PC-9 (cell line): ENCODE results near the gene FNDC10. TPM values are rescaled to one million over a fixed set of nuclear protein-coding genes. Genes with fewer than 3 reads are reported as not detected.

ENCODE experiments used
- BruUV-seq: library from RNA; stranded (reverse); fragments of 400-500 nt; replicated peaks from 2 replicates; lab custom pipeline; 2021; lab: Mats Ljungman, UMichigan
- CTCF ChIA-PET: fragments of 300-600 bp; sonication (Branson Sonifier 250); formaldehyde crosslinking; loops from one replicate; lab custom pipeline; 2022; ENCODE audit warnings: antibody characterized with exemption; lab: Charles Lee
- POLR2A ChIA-PET: fragments of 300-600 bp; sonication (Branson Sonifier 250); formaldehyde crosslinking; loops from one replicate; lab custom pipeline; 2022; ENCODE audit warnings: antibody characterized with exemption; ENCODE audit not compliant: unreplicated experiment; lab: Charles Lee
- DNase-seq, 2 experiments: peaks; one replicate each; pipeline versions ENCODE4 v3.0.0 to v3.0.0-alpha.2; 2015 to 2022; ENCODE audit warnings: mixed read lengths in 1 of 2
- H2AFZ ChIP-seq: fragments of 200-600 bp; sonication (generic); 2 replicates; pipeline ENCODE4 v1.8.1; 2017; ENCODE audit warnings: antibody characterized with exemption
- H3F3A ChIP-seq: fragments of 200-600 bp; sonication (generic); 2 replicates; pipeline ENCODE4 v1.8.1; 2017; ENCODE audit warnings: antibody characterized with exemption, mild to moderate bottlenecking, low read depth; ENCODE audit not compliant: insufficient read depth
- H3K27ac ChIP-seq: fragments of 200-600 bp; sonication (generic); 2 replicates; pipeline ENCODE4 v1.6.1; 2016; ENCODE audit warnings: mixed run types
- H3K27me3 ChIP-seq: fragments of 200-600 bp; sonication (generic); 2 replicates; pipeline ENCODE4 v1.6.1; 2016; ENCODE audit warnings: low read depth, mixed run types; ENCODE audit not compliant: insufficient read depth
- H3K36me3 ChIP-seq: fragments of 200-600 bp; sonication (generic); 2 replicates; pipeline ENCODE4 v1.6.1; 2016; ENCODE audit warnings: low read depth, mixed run types
- H3K4me1 ChIP-seq: fragments of 200-600 bp; sonication (generic); replicated peaks from 2 replicates; pipeline ENCODE4 v1.6.1; 2016; ENCODE audit warnings: mixed run types; ENCODE audit not compliant: insufficient read depth
- H3K4me2 ChIP-seq: fragments of 200-600 bp; sonication (generic); 2 replicates; pipeline ENCODE4 v1.6.1; 2017; ENCODE audit warnings: mixed run types
- H3K4me3 ChIP-seq: fragments of 200-600 bp; sonication (generic); 2 replicates; pipeline ENCODE4 v1.6.1; 2016; ENCODE audit warnings: mixed run types
- H3K79me2 ChIP-seq: fragments of 200-600 bp; sonication (generic); 2 replicates; pipeline ENCODE4 v1.6.1; 2017; ENCODE audit warnings: low read depth, mixed run types
- H3K9me2 ChIP-seq: fragments of 200-600 bp; sonication (generic); 2 replicates; pipeline ENCODE4 v1.8.1; 2017; ENCODE audit warnings: mild to moderate bottlenecking; ENCODE audit not compliant: insufficient read depth
- H3K9me3 ChIP-seq: fragments of 200-600 bp; sonication (generic); 2 replicates; pipeline ENCODE4 v1.8.1; 2016; ENCODE audit warnings: low read depth; ENCODE audit not compliant: insufficient read depth
- H4K20me1 ChIP-seq: fragments of 200-600 bp; sonication (generic); 2 replicates; pipeline ENCODE4 v1.8.1; 2017; ENCODE audit not compliant: insufficient read depth
- CTCF ChIP-seq: fragments of 200-600 bp; sonication (generic); conservative IDR thresholded peaks from 2 replicates; pipeline ENCODE4 v1.6.1; 2017; ENCODE audit warnings: mixed run types, antibody characterized with exemption, mild to moderate bottlenecking, moderate library complexity
- EZH2 ChIP-seq: fragments of 200-600 bp; sonication (generic); IDR thresholded peaks from 2 replicates; pipeline ENCODE4 v1.8.0; 2017; ENCODE audit warnings: antibody characterized with exemption, low read depth
- intact Hi-C: fragments of 100-400 bp; cut with micrococcal nuclease; formaldehyde crosslinking; loops from one replicate; pipeline ENCODE4 v1.10.0; 2022; ENCODE audit not compliant: unreplicated experiment
- total RNA-seq: library from RNA; stranded (reverse); gene quantifications from 2 replicates; pipeline ENCODE4 v1.2.3, GENCODE V29; 2021

The FNDC10 gene
- total RNA-seq, 1 experiment from 2014 or later: 5.4 TPM

GRCh38 chr1:1623181-1623630, 23.3 kb upstream of the FNDC10 start:
- H3K4me3 ChIP-seq: no peak overlapping the region
- no peak overlapping the region for H2AFZ ChIP-seq
- intact Hi-C loops: no loop called here
- no peaks in the 10 kb centered on the region for H3F3A ChIP-seq
- H3K79me2 ChIP-seq: no peaks in the 10 kb centered on the region
- H4K20me1 ChIP-seq: no peaks in the 10 kb centered on the region
- no peak for DNase-seq
- H3K9me2 ChIP-seq: no peaks in the 10 kb centered on the region
- H3K36me3 ChIP-seq: no peaks in the 10 kb centered on the region
- ChIA-PET POLR2A (interaction anchor here (0.6 kb wide), 1 partner anchor 9 kb away, joined by 7 read pairs; no protein-coding TSS in a partner anchor), CTCF (no interaction called here)
- no peak overlapping the region for H3K4me2 ChIP-seq
- H3K27me3 ChIP-seq: no peaks in the 10 kb centered on the region
- no peak for TF ChIP-seq CTCF
- no peak for TF ChIP-seq EZH2
- BruUV-seq: no TSS peak
- H3K27ac ChIP-seq: no peak overlapping the region
- no peaks in the 10 kb centered on the region for H3K9me3 ChIP-seq
- H3K4me1 ChIP-seq: no peaks in the 10 kb centered on the region

- H3K27me3 ChIP-seq: no peaks in the 10 kb centered on the region
- ChIA-PET POLR2A (interaction anchor here (0.6 kb wide), 1 partner anchor 8 kb away, joined by 7 read pairs; no protein-coding TSS in a partner anchor), CTCF (no interaction called here)
- no peak overlapping the region for H3K4me3 ChIP-seq
- H2AFZ ChIP-seq: no peak overlapping the region
- no peaks in the 10 kb centered on the region for H3K9me2 ChIP-seq
- intact Hi-C loops: no loop called here
- H3K36me3 ChIP-seq: no peaks in the 10 kb centered on the region
- H3K9me3 ChIP-seq: no peaks in the 10 kb centered on the region
- no peaks in the 10 kb centered on the region; the same call in 1 of the 2 replicates for H3F3A ChIP-seq
- H3K79me2 ChIP-seq: no peaks in the 10 kb centered on the region
- H3K4me2 ChIP-seq: no peak overlapping the region
- no peak overlapping the region for H3K27ac ChIP-seq
- no peaks in the 10 kb centered on the region for H4K20me1 ChIP-seq
- TF ChIP-seq CTCF (no peak), EZH2 (no peak)
- no TSS peak for BruUV-seq
- no peaks in the 10 kb centered on the region for H3K4me1 ChIP-seq
- DNase-seq: no peak
Observed at GRCh38 chr1:1622788-1623094, 22.8 kb upstream of the FNDC10 start.

GRCh38 chr1:1622010-1622787, 22.3 kb upstream of the FNDC10 start:
- Histone ChIP-seq H3K36me3 (no peaks in the 10 kb centered on the region), H3K9me3 (no peaks in the 10 kb centered on the region), H3K4me3 (no peak overlapping the region), H3K4me1 (0 out of 2 replicates have a peak, but pooled peaks cover under 1% of the 10 kb centered on the region), H4K20me1 (no peaks in the 10 kb centered on the region), H3K9me2 (no peaks in the 10 kb centered on the region), H3K79me2 (no peaks in the 10 kb centered on the region), H3F3A (peaks cover 4% of the 10 kb centered on the region; the same call in 1 of the 2 replicates), H2AFZ (no peak overlapping the region), H3K4me2 (no peak overlapping the region), H3K27me3 (no peaks in the 10 kb centered on the region), H3K27ac (no peak overlapping the region)
- POLR2A ChIA-PET: interaction anchor here (0.6 kb wide), 1 partner anchor 8 kb away, joined by 7 read pairs; no protein-coding TSS in a partner anchor
- no TSS peak for BruUV-seq
- no peak for DNase-seq
- TF ChIP-seq CTCF: no peak
- no peak for TF ChIP-seq EZH2
- CTCF ChIA-PET: no interaction called here
- intact Hi-C loops: no loop called here
